K562 (cell line): ENCODE results near the gene BEST2. TPM values are rescaled to one million over a fixed set of nuclear protein-coding genes. Genes with fewer than 3 reads are reported as not detected.

ENCODE experiments used
- AFF4 ChIP-seq: sonication (generic); formaldehyde crosslinking; IDR thresholded peaks from 2 replicates; pipeline ENCODE4 v1.8.0; 2023; ENCODE audit warnings: mild to moderate bottlenecking, missing genetic modification reagents
- CAMTA2 ChIP-seq: fragments of 250-450 bp; sonication (Bioruptor Pico); conservative IDR thresholded peaks from 2 replicates; pipeline ENCODE4 v1.5.1; 2022
- CBFA2T2 ChIP-seq: fragments of 450-650 bp; conservative IDR thresholded peaks from 2 replicates; pipeline ENCODE4 v1.6.1; 2017; ENCODE audit warnings: mild to moderate bottlenecking
- CBX8 ChIP-seq: fragments of 200-600 bp; sonication (generic); IDR thresholded peaks from 2 replicates; pipeline ENCODE4 v1.6.1; 2012; ENCODE audit warnings: borderline replicate concordance, mixed run types, low read depth, mild to moderate bottlenecking, moderate library complexity, mixed read lengths, low read length, control low read depth, inconsistent platforms; ENCODE audit not compliant: poor library complexity, severe bottlenecking; ENCODE audit errors: extremely low read depth
- CCAR2 ChIP-seq: fragments of 200-400 bp; formaldehyde crosslinking; IDR thresholded peaks from 2 replicates; pipeline ENCODE4 v1.6.1; 2017; ENCODE audit warnings: mild to moderate bottlenecking, low read depth, low read length
- ELF1 ChIP-seq: fragments of 200-800 bp; sonication (Bioruptor generic); IDR thresholded peaks from 2 replicates; pipeline ENCODE4 v1.6.1; 2016; ENCODE audit warnings: missing genetic modification characterization, missing compliant biosample characterization
- MNT ChIP-seq, 2 experiments: fragments of 450-650 bp; conservative IDR thresholded peaks; 2 replicates each; pipeline ENCODE4 v1.6.1; 2017; ENCODE audit warnings: mild to moderate bottlenecking in 2 of 2, moderate library complexity in 2 of 2
- PPARD ChIP-seq: fragments of 250-450 bp; sonication (Bioruptor Pico); IDR thresholded peaks from 2 replicates; pipeline ENCODE4 v1.8.0; 2022; ENCODE audit warnings: inconsistent platforms, mild to moderate bottlenecking, moderate library complexity
- RAD21 ChIP-seq, 2 experiments: fragments of 250-450 bp in 1 of 2; fragments of 450-650 bp in 1 of 2; sonication (Bioruptor Pico) in 1 of 2; formaldehyde crosslinking in 1 of 2; IDR thresholded peaks in 1 of 2; conservative IDR thresholded peaks in 1 of 2; 2 replicates each; pipeline versions ENCODE4 v1.4.0 to v1.8.0; 2020 to 2022; ENCODE audit warnings: mild to moderate bottlenecking in 2 of 2, moderate library complexity in 1 of 2
- SIN3A ChIP-seq, 2 experiments: fragments of 150-350 bp in 1 of 2; IDR thresholded peaks; 2 replicates each; pipeline ENCODE4 v1.6.1; 2011 to 2016; ENCODE audit warnings: borderline replicate concordance in 2 of 2, low read depth in 2 of 2, low read length in 2 of 2, mild to moderate bottlenecking in 2 of 2, moderate library complexity in 2 of 2; ENCODE audit not compliant: control insufficient read depth in 1 of 2
- TSC22D4 ChIP-seq: fragments of 450-650 bp; IDR thresholded peaks from 2 replicates; pipeline ENCODE4 v1.6.1; 2016; ENCODE audit warnings: missing genetic modification characterization, missing biosample characterization, control low read depth
- ZBTB17 ChIP-seq: fragments of 450-650 bp; formaldehyde crosslinking; IDR thresholded peaks from 2 replicates; pipeline ENCODE4 v1.4.0; 2020; ENCODE audit warnings: mild to moderate bottlenecking
- ZNF398 ChIP-seq: fragments of 250-450 bp; sonication (Bioruptor Pico); IDR thresholded peaks from 2 replicates; pipeline ENCODE4 v1.8.0; 2021; ENCODE audit warnings: moderate library complexity, mild to moderate bottlenecking, inconsistent platforms
- polyA plus RNA-seq, 8 experiments: library from polyadenylated mRNA; depleted of rRNA in 4 of 8; stranded (reverse) in 5 of 8; unstranded in 3 of 8; fragments of >200 nt; fragmentation: Nextera tagmentation in 2 of 8; fragmentation: Illumina TruSeq in 1 of 8; extraction: Ambion mirVana in 2 of 8; extraction: Trizol in 1 of 8; gene quantifications; 2 replicates each; pipeline versions ENCODE4 v1.2.1 to v1.2.3, GENCODE V29; 2011 to 2014; ENCODE audit warnings: inconsistent platforms in 1 of 8, missing spikeins in 1 of 8
- total RNA-seq, 7 experiments: library from RNA; depleted of rRNA in 6 of 7; stranded (reverse); fragments of >200 nt in 6 of 7; fragmentation: Illumina TruSeq in 2 of 7; extraction: Trizol in 2 of 7; gene quantifications; 2 replicates each; pipeline versions ENCODE4 v1.2.1 to v1.2.3, GENCODE V29; 2011 to 2021; ENCODE audit warnings: low replicate concordance in 1 of 7
- TF ChIP-seq, protein P1 (sequence below): conservative IDR thresholded peaks from 2 replicates; pipeline ENCODE4 v1.6.1; 2011; ENCODE audit warnings: low read depth, mild to moderate bottlenecking, low read length; ENCODE audit not compliant: control insufficient read depth

The BEST2 gene
- total and polyA plus RNA-seq, 9 of the 15 experiments (the other 6 are each of a cell fraction or from before 2014, with no cell fraction given), result not detected

- TF ChIP-seq, protein P1, sequence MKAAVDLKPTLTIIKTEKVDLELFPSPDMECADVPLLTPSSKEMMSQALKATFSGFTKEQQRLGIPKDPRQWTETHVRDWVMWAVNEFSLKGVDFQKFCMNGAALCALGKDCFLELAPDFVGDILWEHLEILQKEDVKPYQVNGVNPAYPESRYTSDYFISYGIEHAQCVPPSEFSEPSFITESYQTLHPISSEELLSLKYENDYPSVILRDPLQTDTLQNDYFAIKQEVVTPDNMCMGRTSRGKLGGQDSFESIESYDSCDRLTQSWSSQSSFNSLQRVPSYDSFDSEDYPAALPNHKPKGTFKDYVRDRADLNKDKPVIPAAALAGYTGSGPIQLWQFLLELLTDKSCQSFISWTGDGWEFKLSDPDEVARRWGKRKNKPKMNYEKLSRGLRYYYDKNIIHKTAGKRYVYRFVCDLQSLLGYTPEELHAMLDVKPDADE, result peak; percentile 20; the same call in 1 of the 2 replicates
- TF ChIP-seq SIN3A (IDR thresholded peaks at IDR 0.05; ENCODE audit: borderline replicate concordance in 2 of 2, control insufficient read depth in 1 of 2, low read depth in 2 of 2, low read length in 2 of 2) (no peak; a peak in 1 of 4 replicates), TSC22D4 (no peak), MNT (conservative IDR thresholded peaks at IDR 0.05) (peak; percentile 85 to 90), ELF1 (peak; percentile 48; the same call in 1 of the 2 replicates), CCAR2 (no peak), ZBTB17 (CRISPR knock-in tag) (no peak), AFF4 (CRISPR knock-in tag) (no peak), PPARD (CRISPR knock-in tag) (no peak), RAD21 (CRISPR knock-in tag; conservative IDR thresholded peaks at IDR 0.05 in 1 of 2, IDR thresholded peaks at IDR 0.05 in 1 of 2) (peak; percentile 95 to 98), CBX8 (no peak), CBFA2T2 (no peak), ZNF398 (no peak), CAMTA2 (CRISPR knock-in tag) (no peak)
Measured at GRCh38 chr19:12796146-12797071, 44.8 kb downstream of the BEST2 start (continued).
